Aorta (tissue), 5 donors: ENCODE data around the gene ATP11B. TPM values are rescaled to one million over a fixed set of nuclear protein-coding genes. Genes with fewer than 3 reads are reported as not detected.

ENCODE experiments used
- ATAC-seq: fragments of 200-7000 bp; cut with Tn5 transposase; one replicate; pipeline ENCODE4 v1.9.1; 2022; ENCODE audit warnings: moderate library complexity; ENCODE audit not compliant: low FRiP score
- DNase-seq, 2 donors: peaks; one replicate each; pipeline ENCODE4 v3.0.0-alpha.2; 2020
- H3K27ac ChIP-seq, 2 donors: one replicate each; pipeline ENCODE4 v1.5.1; 2013; ENCODE audit warnings: low read length in 2 of 2, mild to moderate bottlenecking in 2 of 2, moderate library complexity in 2 of 2, control low read depth in 1 of 2, inconsistent platforms in 1 of 2, low read depth in 1 of 2
- H3K27me3 ChIP-seq, 2 donors: one replicate each; pipeline ENCODE4 v1.6.1; 2013; ENCODE audit warnings: control low read depth in 1 of 2, low read length in 1 of 2, mild to moderate bottlenecking in 1 of 2, moderate library complexity in 1 of 2; ENCODE audit not compliant: insufficient read depth in 2 of 2, control insufficient read depth in 1 of 2
- H3K36me3 ChIP-seq, 2 donors: one replicate each; pipeline ENCODE4 v1.6.1; 2013; ENCODE audit warnings: control low read depth in 1 of 2, low read length in 1 of 2, mild to moderate bottlenecking in 1 of 2; ENCODE audit not compliant: insufficient read depth in 2 of 2, control insufficient read depth in 1 of 2
- H3K4me1 ChIP-seq, 2 donors: one replicate each; pipeline ENCODE4 v1.6.1; 2013; ENCODE audit warnings: low read length in 2 of 2, control low read depth in 1 of 2, mild to moderate bottlenecking in 1 of 2, moderate library complexity in 1 of 2; ENCODE audit not compliant: insufficient read depth in 2 of 2, control insufficient read depth in 1 of 2
- H3K4me3 ChIP-seq, 2 donors: one replicate each; pipeline ENCODE4 v1.5.1; 2013; ENCODE audit warnings: low read length in 2 of 2, control low read depth in 1 of 2, mild to moderate bottlenecking in 1 of 2
- H3K9me3 ChIP-seq: one replicate; pipeline ENCODE4 v1.6.1; 2013; ENCODE audit warnings: mild to moderate bottlenecking, low read length; ENCODE audit not compliant: control insufficient read depth
- WGBS, 2 donors: extraction: QIAGEN DNeasy Blood & Tissue Kit; methylation state at CpG; one replicate each; pipeline ENCODE4 v1.1.7; 2013; 5-methylcytosine and 5-hydroxymethylcytosine counted together
- intact Hi-C, 2 donors: fragments of 100-400 bp; cut with DNase I; formaldehyde crosslinking; loops; one replicate each; pipeline versions ENCODE4 v1.14.2 to v1.15.0; 2022
- polyA plus RNA-seq, 2 donors: library from polyadenylated mRNA; stranded (reverse); fragments of 200-250 nt; gene quantifications; one replicate each; pipeline ENCODE4 v1.2.3, GENCODE V29; 2013
- total RNA-seq, 2 donors: library from RNA; stranded (reverse); fragmentation: NEBNext Ultra II Directional; extraction: Animal tissue kit (Norgen Biotek cat#: 25700); gene quantifications; one replicate each; pipeline ENCODE4 v1.2.1, GENCODE V29; 2021
- donor health status: healthy with polysubstance abuse.
- donor health status: Bipolar disorder and iron deficiency.
- donor health status: DM: no; HTN: no; CAD: no.
- donor health status: DM: no; HTN: no; CAD: no.
- donor health status: DM: yes; HTN: yes; CAD: no.

The ATP11B gene
- total and polyA plus RNA-seq, 4 donors = 8.9 to 70.3 (median 37.5) TPM

GRCh38 chr3:182768413-182768812, 24.9 kb upstream of the ATP11B start:
- no peak overlapping the region for H3K27ac ChIP-seq
- DNase-seq (no peak), ATAC-seq (no peak)
- H3K4me3 ChIP-seq = no peak overlapping the region
- no peaks in the 10 kb centered on the region for H3K36me3 ChIP-seq
- intact Hi-C loops = no loop called here
- H3K4me1 ChIP-seq = no peaks in the 10 kb centered on the region
- no peaks in the 10 kb centered on the region for H3K27me3 ChIP-seq
- no peaks in the 10 kb centered on the region for H3K9me3 ChIP-seq
- 83 to 87% methylated on average over 1 of the region's 1 CpG for WGBS, 2 donors

GRCh38 chr3:182769673-182770072, 23.6 kb upstream of the ATP11B start:
- no peaks in the 10 kb centered on the region for H3K9me3 ChIP-seq
- DNase-seq = no peak
- H3K27ac ChIP-seq = no peak overlapping the region
- 62 to 77% methylated on average over 2 of the region's 2 CpGs for WGBS, 2 donors
- no peaks in the 10 kb centered on the region for H3K36me3 ChIP-seq
- ATAC-seq = no peak
- intact Hi-C loops = no loop called here
- H3K4me1 ChIP-seq = no peaks in the 10 kb centered on the region
- H3K4me3 ChIP-seq = no peak overlapping the region
- H3K27me3 ChIP-seq = no peaks in the 10 kb centered on the region

GRCh38 chr3:182782149-182782548, 11.2 kb upstream of the ATP11B start:
- Histone ChIP-seq H3K27me3 (peaks cover 0 to 2% of the 10 kb centered on the region in 2 donors), H3K4me3 (no peak overlapping the region), H3K27ac (no peak overlapping the region), H3K9me3 (peaks cover 2% of the 10 kb centered on the region), H3K4me1 (no peaks in the 10 kb centered on the region), H3K36me3 (no peaks in the 10 kb centered on the region)
- DNase-seq (no peak), ATAC-seq (no peak)
- intact Hi-C loops = no loop called here
- WGBS, 2 donors = 93 to 98% methylated on average over 1 of the region's 1 CpG

- ATAC-seq (no peak), DNase-seq (no peak)
- H3K4me1 ChIP-seq = no peaks in the 10 kb centered on the region
- H3K36me3 ChIP-seq = no peaks in the 10 kb centered on the region
- WGBS, 2 donors = 94 to 97% methylated on average over 1 of the region's 1 CpG
- peaks cover 1% of the 10 kb centered on the region for H3K9me3 ChIP-seq
- no peak overlapping the region for H3K27ac ChIP-seq
- intact Hi-C loops = no loop called here
- H3K27me3 ChIP-seq = peaks cover 0 to 2% of the 10 kb centered on the region in 2 donors
- no peak overlapping the region for H3K4me3 ChIP-seq
These were observed 10.2 kb upstream of the ATP11B start for GRCh38 chr3:182783106-182783505.

GRCh38 chr3:182784542-182784941, 8.8 kb upstream of the ATP11B start:
- Histone ChIP-seq H3K27me3 (peaks cover 0 to 2% of the 10 kb centered on the region in 2 donors), H3K4me3 (no peak overlapping the region), H3K36me3 (no peaks in the 10 kb centered on the region), H3K4me1 (no peaks in the 10 kb centered on the region), H3K9me3 (no peaks in the 10 kb centered on the region), H3K27ac (no peak overlapping the region)
- intact Hi-C loops = no loop called here
- DNase-seq (no peak), ATAC-seq (no peak)
- 41 to 50% methylated on average over 1 of the region's 1 CpG for WGBS, 2 donors

GRCh38 chr3:182785142-182785541, 8.2 kb upstream of the ATP11B start:
- no peak for ATAC-seq
- no peak for DNase-seq
- intact Hi-C loops = no loop called here
- no peak overlapping the region for H3K4me3 ChIP-seq
- peaks cover 0 to 2% of the 10 kb centered on the region in 2 donors for H3K27me3 ChIP-seq
- H3K27ac ChIP-seq = no peak overlapping the region
- no peaks in the 10 kb centered on the region for H3K4me1 ChIP-seq
- no peaks in the 10 kb centered on the region for H3K36me3 ChIP-seq
- 95 to 98% methylated on average over 3 of the region's 3 CpGs for WGBS, 2 donors
- H3K9me3 ChIP-seq = no peaks in the 10 kb centered on the region

GRCh38 chr3:182785756-182786155, 7.5 kb upstream of the ATP11B start:
- Histone ChIP-seq H3K4me1 (no peaks in the 10 kb centered on the region), H3K4me3 (no peak overlapping the region), H3K27me3 (peaks cover 0 to 2% of the 10 kb centered on the region in 2 donors), H3K27ac (no peak overlapping the region), H3K9me3 (no peaks in the 10 kb centered on the region), H3K36me3 (no peaks in the 10 kb centered on the region)
- intact Hi-C loops = no loop called here
- ATAC-seq (no peak), DNase-seq (no peak)

GRCh38 chr3:182786564-182787196, 6.6 kb upstream of the ATP11B start:
- Histone ChIP-seq H3K27me3 (peaks cover 0 to 2% of the 10 kb centered on the region in 2 donors), H3K36me3 (no peaks in the 10 kb centered on the region), H3K27ac (no peak overlapping the region), H3K4me3 (no peak overlapping the region), H3K4me1 (no peaks in the 10 kb centered on the region), H3K9me3 (no peaks in the 10 kb centered on the region)
- ATAC-seq (no peak), DNase-seq (no peak)
- 69 to 70% methylated on average over 5 of the region's 5 CpGs for WGBS, 2 donors
- intact Hi-C loops = no loop called here

GRCh38 chr3:182787302-182788036, 5.8 kb upstream of the ATP11B start:
- H3K4me1 ChIP-seq = no peaks in the 10 kb centered on the region
- DNase-seq = no peak
- ATAC-seq = no peak
- 15 to 19% methylated on average over 12 of the region's 12 CpGs for WGBS, 2 donors
- H3K4me3 ChIP-seq = no peak overlapping the region
- peaks cover 0 to 2% of the 10 kb centered on the region in 2 donors for H3K27me3 ChIP-seq
- intact Hi-C loops = no loop called here
- no peak overlapping the region for H3K27ac ChIP-seq
- H3K9me3 ChIP-seq = no peaks in the 10 kb centered on the region
- H3K36me3 ChIP-seq = no peaks in the 10 kb centered on the region
